Stomach smooth muscle (tissue), 2 donors: ENCODE results near the gene NEXN.

Experiments
- H3K27ac ChIP-seq: one replicate; pipeline ENCODE4 v1.7.0; 2013; ENCODE audit warnings: mild to moderate bottlenecking, low read length, inconsistent platforms
- H3K27me3 ChIP-seq, 2 donors: one replicate each; pipeline ENCODE4 v1.7.0; 2013; ENCODE audit warnings: low read length in 2 of 2; ENCODE audit not compliant: insufficient read depth in 2 of 2, control insufficient read depth in 1 of 2
- H3K36me3 ChIP-seq, 2 donors: one replicate each; pipeline ENCODE4 v1.7.0; 2013; ENCODE audit warnings: low read length in 2 of 2; ENCODE audit not compliant: control insufficient read depth in 2 of 2, insufficient read depth in 2 of 2
- H3K4me1 ChIP-seq: one replicate; pipeline ENCODE4 v1.7.0; 2013; ENCODE audit warnings: low read length; ENCODE audit not compliant: control insufficient read depth, insufficient read depth
- H3K4me3 ChIP-seq, 2 donors: one replicate each; pipeline ENCODE4 v1.7.0; 2013; ENCODE audit warnings: low read length in 2 of 2
- H3K9ac ChIP-seq, 2 donors: one replicate each; pipeline ENCODE4 v1.7.0; 2013; ENCODE audit warnings: low read length in 2 of 2, mild to moderate bottlenecking in 1 of 2
- H3K9me3 ChIP-seq, 2 donors: one replicate each; pipeline ENCODE4 v1.7.0; 2013; ENCODE audit warnings: low read length in 2 of 2; ENCODE audit not compliant: control insufficient read depth in 2 of 2
- donor health status: healthy.
- donor health status: Pancreatic carcinoma.

Gene NEXN

GRCh38 chr1:77873461-77873860 lies 15.0 kb upstream of the NEXN start:
- no peak overlapping the region for H3K4me3 ChIP-seq
- H3K27ac ChIP-seq: no peak overlapping the region
- no peaks in the 10 kb centered on the region for H3K9me3 ChIP-seq
- no peaks in the 10 kb centered on the region for H3K27me3 ChIP-seq
- no peaks in the 10 kb centered on the region for H3K36me3 ChIP-seq
- no peak overlapping the region for H3K9ac ChIP-seq
- H3K4me1 ChIP-seq: no peaks in the 10 kb centered on the region

GRCh38 chr1:77874804-77875445 lies 13.5 kb upstream of the NEXN start:
- Histone ChIP-seq H3K9ac (no peak overlapping the region), H3K27me3 (no peaks in the 10 kb centered on the region), H3K4me3 (no peak overlapping the region), H3K27ac (no peak overlapping the region), H3K4me1 (no peaks in the 10 kb centered on the region), H3K36me3 (no peaks in the 10 kb centered on the region), H3K9me3 (no peaks in the 10 kb centered on the region)

GRCh38 chr1:77876884-77877283 lies 11.5 kb upstream of the NEXN start:
- no peaks in the 10 kb centered on the region for H3K27me3 ChIP-seq
- H3K9ac ChIP-seq: no peak overlapping the region
- no peak overlapping the region for H3K27ac ChIP-seq
- H3K9me3 ChIP-seq: no peaks in the 10 kb centered on the region
- no peaks in the 10 kb centered on the region for H3K36me3 ChIP-seq
- no peak overlapping the region for H3K4me3 ChIP-seq
- no peaks in the 10 kb centered on the region for H3K4me1 ChIP-seq

- H3K36me3 ChIP-seq: no peaks in the 10 kb centered on the region
- no peak overlapping the region for H3K4me3 ChIP-seq
- no peaks in the 10 kb centered on the region for H3K27me3 ChIP-seq
- H3K9me3 ChIP-seq: no peaks in the 10 kb centered on the region
- no peak overlapping the region for H3K27ac ChIP-seq
- no peaks in the 10 kb centered on the region for H3K4me1 ChIP-seq
- no peak overlapping the region for H3K9ac ChIP-seq
Measured at GRCh38 chr1:77881061-77881460, 7.4 kb upstream of the NEXN start.

- Histone ChIP-seq H3K4me1 (peaks cover 3% of the 10 kb centered on the region), H3K27me3 (no peaks in the 10 kb centered on the region), H3K9me3 (no peaks in the 10 kb centered on the region), H3K27ac (no peak overlapping the region), H3K4me3 (no peak overlapping the region), H3K9ac (no peak overlapping the region), H3K36me3 (no peaks in the 10 kb centered on the region)
Measured at GRCh38 chr1:77882411-77882810, 6.0 kb upstream of the NEXN start.

- peak overlapping the region; percentile 99 for H3K27ac ChIP-seq
- peak overlapping the region; percentile 91 to 95 for H3K4me3 ChIP-seq
- peak overlapping the region; percentile 96 to 98 for H3K9ac ChIP-seq
- H3K27me3 ChIP-seq: no peaks in the 10 kb centered on the region
- peaks cover 9% of the 10 kb centered on the region for H3K4me1 ChIP-seq
- no peaks in the 10 kb centered on the region for H3K9me3 ChIP-seq
- H3K36me3 ChIP-seq: peaks cover 0 to 2% of the 10 kb centered on the region in 2 donors
Measured at GRCh38 chr1:77888781-77889642, 588 bp downstream of the NEXN start.

- Histone ChIP-seq H3K9me3 (no peaks in the 10 kb centered on the region), H3K9ac (peak overlapping the region; percentile 96 to 98), H3K27ac (peak overlapping the region; percentile 99), H3K36me3 (peaks cover 0 to 2% of the 10 kb centered on the region in 2 donors), H3K4me3 (peak overlapping the region; percentile 91 to 95), H3K27me3 (no peaks in the 10 kb centered on the region), H3K4me1 (peaks cover 9% of the 10 kb centered on the region)
Measured at GRCh38 chr1:77889671-77890070, 1.2 kb downstream of the NEXN start.

GRCh38 chr1:77891200-77891599 lies 2.8 kb downstream of the NEXN start:
- Histone ChIP-seq H3K9ac (no peak overlapping the region), H3K4me3 (peak overlapping the region; percentile 91 to 95), H3K9me3 (no peaks in the 10 kb centered on the region), H3K27me3 (no peaks in the 10 kb centered on the region), H3K27ac (no peak overlapping the region), H3K36me3 (peaks cover 0 to 2% of the 10 kb centered on the region in 2 donors), H3K4me1 (peaks cover 13% of the 10 kb centered on the region)

GRCh38 chr1:77899647-77900320 lies 11.4 kb downstream of the NEXN start:
- Histone ChIP-seq H3K9ac (no peak overlapping the region), H3K4me1 (peaks cover 4% of the 10 kb centered on the region), H3K27me3 (no peaks in the 10 kb centered on the region), H3K27ac (no peak overlapping the region), H3K9me3 (no peaks in the 10 kb centered on the region), H3K36me3 (no peaks in the 10 kb centered on the region), H3K4me3 (peak overlapping the region in 1 of 2 donors; percentile 9)

GRCh38 chr1:77900687-77901293 lies 12.4 kb downstream of the NEXN start:
- Histone ChIP-seq H3K36me3 (no peaks in the 10 kb centered on the region), H3K4me3 (peak overlapping the region; percentile 0 to 35), H3K27ac (peak overlapping the region; percentile 19), H3K4me1 (no peaks in the 10 kb centered on the region), H3K9ac (peak overlapping the region in 1 of 2 donors; percentile 36), H3K27me3 (no peaks in the 10 kb centered on the region), H3K9me3 (no peaks in the 10 kb centered on the region)
